Transverse colon (tissue), 4 donors: ENCODE data around the gene SMARCE1.

Experiments
- POLR2AphosphoS5 ChIP-seq, 3 donors: sonication (generic); formaldehyde crosslinking; IDR thresholded peaks; one replicate each; pipeline ENCODE4 v1.6.1; 2016; ENCODE audit warnings: antibody characterized with exemption in 3 of 3
- TF ChIP-seq, protein P1 (sequence below), 5 experiments: fragments of 200-600 bp in 3 of 5; fragments of 450-650 bp in 2 of 5; sonication (generic) in 3 of 5; IDR thresholded peaks; 1 replicate in 2 of 5; 2 replicates in 3 of 5; pipeline ENCODE4 v1.5.1; 2016 to 2017; ENCODE audit warnings: antibody characterized with exemption in 5 of 5, inconsistent platforms in 3 of 5, mild to moderate bottlenecking in 2 of 5, moderate library complexity in 1 of 5

DNA sequence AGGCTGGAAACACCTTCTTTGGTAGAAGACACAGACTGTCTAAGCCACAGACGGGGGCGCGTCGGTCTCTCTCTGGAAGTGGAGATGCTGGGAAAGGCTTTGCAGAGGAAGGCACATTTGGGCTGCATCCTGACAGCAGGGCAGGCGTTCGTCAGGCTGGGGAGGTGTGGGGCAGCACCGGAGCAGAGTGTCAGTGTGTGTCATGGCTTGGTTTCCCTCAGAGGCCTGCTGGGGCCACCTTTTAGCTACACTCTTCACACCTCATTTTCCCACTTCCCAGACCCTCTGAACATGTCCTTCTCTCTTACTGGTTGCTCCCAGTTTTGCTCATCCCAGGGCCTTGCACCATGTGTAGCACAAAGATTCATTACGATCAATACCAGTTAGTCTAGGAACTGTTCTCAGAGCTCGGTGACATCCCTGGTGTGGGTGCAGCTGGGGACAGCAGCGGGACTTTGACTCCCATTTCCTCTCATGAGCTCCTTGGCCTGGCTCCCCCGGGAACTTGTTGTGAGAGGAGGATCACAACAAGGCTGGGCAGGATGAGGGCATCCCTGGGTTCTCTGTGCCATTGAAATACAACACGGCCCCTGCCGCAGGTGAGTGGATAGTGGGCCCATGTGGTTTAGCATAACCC, 33.1 kb downstream of the SMARCE1 start:
- TF ChIP-seq POLR2AphosphoS5 (IDR thresholded peaks at IDR 0.05): no peak
- TF ChIP-seq, protein P1, sequence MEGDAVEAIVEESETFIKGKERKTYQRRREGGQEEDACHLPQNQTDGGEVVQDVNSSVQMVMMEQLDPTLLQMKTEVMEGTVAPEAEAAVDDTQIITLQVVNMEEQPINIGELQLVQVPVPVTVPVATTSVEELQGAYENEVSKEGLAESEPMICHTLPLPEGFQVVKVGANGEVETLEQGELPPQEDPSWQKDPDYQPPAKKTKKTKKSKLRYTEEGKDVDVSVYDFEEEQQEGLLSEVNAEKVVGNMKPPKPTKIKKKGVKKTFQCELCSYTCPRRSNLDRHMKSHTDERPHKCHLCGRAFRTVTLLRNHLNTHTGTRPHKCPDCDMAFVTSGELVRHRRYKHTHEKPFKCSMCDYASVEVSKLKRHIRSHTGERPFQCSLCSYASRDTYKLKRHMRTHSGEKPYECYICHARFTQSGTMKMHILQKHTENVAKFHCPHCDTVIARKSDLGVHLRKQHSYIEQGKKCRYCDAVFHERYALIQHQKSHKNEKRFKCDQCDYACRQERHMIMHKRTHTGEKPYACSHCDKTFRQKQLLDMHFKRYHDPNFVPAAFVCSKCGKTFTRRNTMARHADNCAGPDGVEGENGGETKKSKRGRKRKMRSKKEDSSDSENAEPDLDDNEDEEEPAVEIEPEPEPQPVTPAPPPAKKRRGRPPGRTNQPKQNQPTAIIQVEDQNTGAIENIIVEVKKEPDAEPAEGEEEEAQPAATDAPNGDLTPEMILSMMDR (IDR thresholded peaks at IDR 0.05): no peak
